HL-60/S4 (cell line): ENCODE measurements around the gene RALB.

Experiments
- in situ Hi-C: fragments of 300-500 bp; cut with MboI; formaldehyde crosslinking; loops from 2 replicates; pipeline ENCODE4 v1.14.3; 2022; ENCODE audit warnings: low sequenced_read_pairs

RALB gene

DNA sequence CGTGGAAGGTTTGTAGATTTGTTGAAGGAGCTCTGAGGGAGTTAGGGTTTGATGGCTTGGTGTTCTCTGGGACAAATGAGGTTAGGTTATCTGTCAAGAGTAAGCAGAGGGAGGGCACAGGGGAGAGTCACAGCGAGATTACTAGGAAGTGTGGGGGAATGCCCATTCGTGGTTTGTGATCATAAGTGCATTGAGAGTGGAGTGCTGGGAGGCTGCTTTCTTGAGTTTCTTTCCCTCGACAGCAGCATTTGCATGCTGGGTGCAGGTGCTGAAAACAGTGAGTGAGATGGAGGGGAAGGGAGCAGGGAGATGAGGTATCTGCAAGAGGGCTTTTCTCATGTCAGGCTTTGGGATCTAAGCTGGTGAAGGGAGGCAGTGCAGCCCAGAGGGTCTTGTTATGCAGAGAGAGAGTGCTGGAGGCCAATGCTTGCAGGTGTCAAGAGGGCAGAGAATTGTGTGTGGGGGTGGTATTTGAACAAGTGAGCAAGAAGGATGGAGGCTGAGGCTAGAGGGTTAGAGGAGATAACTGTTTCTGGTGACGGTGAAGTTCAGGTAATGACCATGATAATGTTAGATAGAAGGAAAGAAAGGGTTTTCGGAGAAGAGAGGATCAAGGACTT is 8.8 kb downstream of the RALB start:
- in situ Hi-C loops = no loop called here

DNA sequence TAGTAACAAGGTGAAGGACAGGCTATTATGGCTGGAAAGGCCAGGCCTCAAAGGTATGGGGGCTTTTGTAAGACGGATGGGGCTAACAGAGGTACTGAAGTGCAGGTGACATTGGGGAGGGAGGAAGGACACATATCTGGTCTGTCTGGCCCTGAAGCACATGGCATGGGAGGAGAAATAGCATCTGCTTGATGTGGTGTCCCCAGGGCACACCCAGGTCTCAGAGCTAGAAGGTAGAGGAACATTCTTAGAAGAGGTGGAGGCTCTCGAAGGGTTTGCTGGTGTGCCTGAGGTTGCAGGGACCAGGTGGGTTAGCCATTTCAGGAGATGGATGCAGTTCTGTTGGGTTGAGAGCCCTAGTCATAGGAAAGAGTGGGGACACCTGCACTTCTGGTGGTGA is 9.5 kb downstream of the RALB start:
- in situ Hi-C loops = no loop called here

DNA sequence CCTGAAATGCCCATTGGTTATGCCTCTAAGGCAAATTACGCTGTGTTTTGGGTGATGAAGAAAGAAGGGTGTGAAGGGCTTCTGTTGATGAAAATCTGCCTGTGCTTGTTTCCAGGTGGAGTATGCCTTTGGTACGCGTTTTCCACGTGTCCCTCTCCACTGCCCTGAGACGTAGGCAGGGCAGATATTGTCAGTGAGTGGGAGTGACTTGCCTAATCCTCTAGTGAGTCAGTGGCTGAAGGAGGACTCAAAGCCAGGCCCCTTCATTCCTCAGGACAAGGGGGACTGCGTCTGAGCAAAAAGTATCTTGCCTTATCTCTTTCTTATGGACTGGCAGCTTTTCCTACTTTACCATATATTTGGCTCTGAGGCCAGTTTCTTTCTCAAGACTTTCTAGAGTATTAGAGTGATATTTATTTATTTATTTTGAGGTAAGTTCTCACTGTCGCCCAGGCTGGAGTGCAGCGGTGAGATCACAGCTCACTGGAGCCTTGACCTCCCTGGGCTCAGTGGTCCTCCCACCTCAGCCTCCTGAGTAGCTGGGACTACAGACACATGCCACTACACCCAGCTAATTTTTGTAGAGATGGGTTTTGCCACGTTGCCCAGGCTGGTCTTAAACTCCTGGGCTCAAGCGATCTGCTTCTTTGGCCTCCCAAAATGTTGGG is 10.2 kb downstream of the RALB start:
- in situ Hi-C loops = no loop called here

DNA sequence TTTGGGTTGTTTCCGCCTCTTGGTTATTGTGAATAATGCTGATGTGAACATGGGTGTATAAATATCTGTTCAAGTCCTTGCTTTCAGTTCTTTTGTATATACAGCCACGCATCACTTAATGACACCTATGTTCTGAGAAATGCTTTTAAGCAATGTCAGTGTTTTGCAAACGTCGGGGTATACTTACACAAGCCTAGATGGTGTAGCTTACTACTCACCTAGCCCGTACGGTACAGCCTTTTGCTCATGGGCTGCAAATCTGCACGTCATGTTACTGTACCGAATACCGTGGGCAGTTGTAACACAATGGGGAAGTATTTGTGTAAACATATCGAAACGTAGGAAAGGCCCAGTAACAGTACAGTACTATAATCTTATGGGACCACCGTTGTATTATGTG is 12.4 kb downstream of the RALB start:
- in situ Hi-C loops = no loop called here

DNA sequence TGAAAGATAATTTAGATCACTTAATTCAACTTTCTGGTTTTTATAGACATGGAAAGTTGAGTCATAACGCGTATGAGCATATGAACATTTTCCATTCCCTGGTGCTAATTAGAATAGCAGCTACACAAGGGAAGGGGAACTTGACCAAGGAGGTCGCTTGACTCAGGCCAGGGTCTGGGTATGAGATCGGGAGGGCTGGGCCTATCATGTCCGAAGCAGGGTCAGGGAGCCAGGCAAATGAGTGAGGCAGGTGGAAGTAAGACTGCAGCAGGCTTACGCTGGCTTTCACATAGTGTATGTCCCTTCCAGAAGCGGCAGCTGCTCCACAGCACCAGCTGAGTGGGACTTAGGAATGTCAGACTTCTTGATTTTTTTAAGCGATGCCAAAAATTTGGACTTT is 14.7 kb downstream of the RALB start:
- in situ Hi-C loops = no loop called here

DNA sequence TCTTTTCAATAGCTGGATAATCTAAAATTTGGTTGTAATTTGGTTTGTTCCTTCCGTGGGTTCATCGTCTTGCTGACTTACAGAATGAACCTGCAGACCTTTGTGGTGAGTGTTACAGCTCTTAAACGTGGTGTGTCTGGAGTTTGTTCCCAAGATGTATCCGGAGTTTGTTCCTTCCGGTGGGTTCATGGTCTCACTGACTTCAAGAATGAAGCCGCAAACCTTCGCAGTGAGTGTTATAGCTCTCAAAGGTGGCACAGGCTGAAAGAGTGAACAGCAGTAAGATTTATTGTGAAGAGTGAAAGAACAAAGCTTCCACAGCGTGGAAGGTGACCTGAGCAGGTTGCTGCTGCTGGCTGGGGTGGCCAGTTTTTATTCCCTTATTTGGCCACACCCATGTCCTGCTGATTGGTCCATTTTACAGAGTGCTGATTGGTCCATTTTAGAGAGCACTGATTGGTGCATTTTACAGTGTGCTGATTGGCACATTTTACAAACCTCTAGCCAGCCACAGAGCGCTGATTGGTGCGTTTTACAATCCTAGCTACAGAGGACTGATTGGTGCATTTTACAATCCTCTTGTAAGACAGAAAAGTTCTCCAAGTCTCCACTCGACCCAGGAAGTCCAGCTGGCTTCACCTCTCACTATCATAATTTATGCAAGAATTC is 16.6 kb downstream of the RALB start:
- in situ Hi-C loops = no loop called here

DNA sequence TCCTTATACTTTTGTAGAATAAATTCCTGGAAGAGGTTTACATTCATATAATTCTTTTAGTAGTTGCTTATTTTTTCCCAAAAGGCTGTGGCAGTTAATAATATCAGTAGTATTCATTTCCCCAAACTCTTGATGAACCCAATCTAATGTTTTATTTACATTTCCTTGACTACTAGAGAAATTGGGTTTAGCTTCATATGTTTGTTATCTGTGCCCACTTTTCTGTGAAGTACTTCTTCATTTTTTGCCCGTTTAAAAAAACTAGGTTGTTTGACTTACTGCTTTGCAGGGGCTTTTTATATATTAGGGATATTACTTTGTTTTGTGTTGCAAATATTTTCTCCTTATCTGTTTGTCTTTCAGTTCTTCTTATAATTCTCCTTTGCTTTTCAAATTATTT is 17.2 kb downstream of the RALB start:
- in situ Hi-C loops = no loop called here

DNA sequence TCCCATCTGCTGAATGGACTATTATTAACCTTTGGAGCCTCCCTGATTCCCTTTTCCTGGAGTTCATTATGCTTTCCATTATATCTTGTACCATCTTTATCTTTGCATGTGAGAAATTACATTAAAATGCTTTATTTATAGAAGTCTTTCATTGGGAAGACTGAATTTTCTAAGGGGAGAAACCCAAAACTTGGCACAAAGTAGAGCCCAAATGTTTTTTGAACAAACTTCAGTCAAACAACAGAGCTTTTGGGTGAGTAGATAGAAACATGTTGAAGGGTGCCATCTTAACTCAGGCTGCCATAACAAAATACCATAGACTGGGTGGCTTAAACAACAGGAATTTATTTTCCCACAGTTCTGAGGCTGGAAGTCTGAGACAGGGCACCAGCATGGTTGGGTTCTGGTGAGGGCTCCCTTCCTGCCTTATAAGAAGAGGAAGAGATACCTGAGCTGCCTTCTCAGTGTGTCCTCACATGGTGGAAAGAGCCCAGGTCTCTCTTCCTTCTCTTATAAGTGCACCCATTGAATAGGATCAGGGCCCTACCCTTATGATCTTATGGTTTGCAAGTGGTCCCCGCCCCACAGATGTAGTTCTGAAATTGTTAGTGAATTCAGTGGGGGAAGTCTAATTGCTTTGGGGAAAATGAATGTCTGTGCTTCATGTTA is 19.2 kb downstream of the RALB start:
- in situ Hi-C loops = no loop called here

DNA sequence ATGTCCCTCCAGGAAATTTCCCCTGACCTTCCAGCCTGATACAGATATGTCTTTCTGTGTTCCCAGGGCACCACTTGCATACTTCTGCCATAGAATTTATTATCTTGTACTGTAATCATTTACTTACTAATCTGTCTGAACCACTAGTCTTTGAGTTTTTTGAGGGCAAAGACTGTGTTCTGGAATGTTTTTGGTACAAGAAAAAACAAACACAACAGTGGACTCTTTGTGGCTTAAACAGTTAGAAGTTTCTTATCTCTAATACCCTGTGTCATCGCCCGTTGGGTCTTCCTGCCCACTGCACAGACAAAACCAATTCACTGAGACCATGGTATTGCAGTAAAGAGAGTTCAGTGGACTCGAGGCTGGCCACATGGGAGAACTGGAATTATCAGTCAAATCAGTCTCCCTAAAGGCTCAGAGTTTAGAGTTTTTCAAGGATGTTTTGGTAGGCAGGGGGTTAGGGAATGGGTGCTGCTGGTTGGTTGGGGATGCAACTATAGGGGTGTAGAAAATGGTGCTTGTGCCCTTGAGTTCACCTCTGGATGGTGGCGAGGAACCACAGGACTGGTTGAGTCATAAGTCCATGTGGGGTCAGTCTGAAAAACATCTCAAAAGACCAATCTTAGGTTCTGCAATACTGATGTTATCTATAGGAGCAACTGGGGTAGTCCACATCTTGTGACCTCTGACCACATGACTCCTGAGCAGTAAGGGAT is 20.3 kb downstream of the RALB start:
- in situ Hi-C loops = no loop called here

DNA sequence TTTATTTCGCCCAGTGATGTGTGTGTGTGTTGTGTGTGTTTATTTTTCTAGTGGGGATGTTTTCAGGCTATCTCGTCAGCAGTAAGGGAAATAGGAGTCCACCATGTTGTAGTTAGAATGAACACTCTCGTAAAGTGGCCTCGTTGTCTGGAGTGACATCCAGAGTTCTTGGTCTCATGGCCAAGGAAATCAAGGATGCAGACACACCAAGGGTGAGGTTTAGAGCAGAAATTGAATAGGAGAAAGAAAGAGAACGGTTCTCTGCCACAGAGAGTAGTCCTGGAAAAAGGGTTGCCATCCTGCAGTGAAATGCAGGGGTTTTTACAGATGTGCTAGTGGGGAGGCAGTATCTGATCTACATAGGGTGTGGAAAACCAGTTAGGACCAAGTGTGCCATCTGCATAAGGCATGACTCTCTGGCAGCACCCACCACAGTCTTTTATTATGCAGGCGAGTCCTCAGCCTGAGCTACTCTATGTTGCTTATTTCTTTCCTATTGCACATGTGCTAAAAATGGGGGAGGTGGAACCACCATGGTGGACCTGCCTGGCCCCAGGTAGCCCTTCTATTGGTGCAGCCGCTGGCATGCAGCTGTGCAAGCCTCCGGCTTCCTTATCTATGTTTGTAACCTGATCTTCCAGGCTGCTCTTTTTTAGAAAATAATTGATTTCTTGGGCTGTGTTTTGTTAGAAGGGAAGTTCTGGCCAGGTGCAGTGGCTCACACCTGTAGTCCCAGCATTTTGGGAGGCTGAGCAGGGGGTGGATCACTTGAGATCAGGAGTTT is 23.2 kb downstream of the RALB start:
- in situ Hi-C loops = no loop called here

DNA sequence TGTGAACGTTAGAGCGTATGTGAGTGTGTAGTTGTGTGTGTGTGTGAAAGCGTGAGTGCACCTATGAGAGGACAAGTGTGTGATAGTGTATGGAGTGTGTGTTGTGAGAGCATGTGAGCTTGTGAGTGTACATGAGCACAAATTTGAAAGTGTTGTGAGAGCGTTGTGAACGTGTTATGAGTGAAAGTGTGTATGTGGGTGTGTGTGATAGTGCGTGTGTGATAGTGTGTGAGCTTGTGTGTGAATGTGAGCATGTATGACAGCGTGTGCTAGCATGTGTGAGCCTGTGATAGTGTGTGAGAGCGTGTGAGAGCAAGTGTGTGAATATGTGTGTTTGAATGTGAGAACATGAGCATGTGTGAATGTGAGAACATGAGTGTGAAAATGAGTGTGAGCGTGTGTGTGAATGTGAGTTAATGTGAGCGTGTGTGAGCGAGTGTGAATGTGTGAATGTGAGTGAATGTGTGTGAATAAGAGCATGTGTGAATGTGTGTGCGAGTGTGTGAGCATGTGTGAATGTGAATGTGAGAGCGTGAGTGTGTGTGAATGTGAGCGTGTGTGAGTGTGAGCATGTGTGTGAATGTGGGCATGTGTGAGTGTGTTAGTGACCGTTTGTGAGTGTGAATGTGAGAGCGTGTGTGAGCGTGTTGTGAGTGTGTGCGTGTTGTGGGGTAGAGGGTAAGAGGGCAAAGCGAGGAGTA is 25.0 kb downstream of the RALB start:
- in situ Hi-C loops = no loop called here

DNA sequence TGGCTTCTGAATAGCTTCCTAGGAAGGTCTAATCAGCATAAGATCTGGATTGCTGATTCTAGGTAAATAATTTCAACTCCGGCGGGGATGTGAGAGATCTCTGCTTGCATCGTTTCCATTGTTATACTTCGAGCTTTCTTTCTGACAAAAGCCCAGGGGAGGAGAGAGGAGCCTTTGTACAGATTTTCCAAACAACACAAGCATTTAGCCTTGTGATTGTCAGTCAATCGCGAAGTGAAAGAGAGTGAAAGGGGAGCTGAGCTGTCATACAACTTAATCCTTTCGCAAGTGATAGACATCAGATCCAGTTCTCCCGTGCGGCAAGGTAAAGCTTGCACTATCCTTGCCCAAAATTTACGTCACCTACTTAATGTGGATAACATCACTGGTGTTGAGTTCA is 26.2 kb downstream of the RALB start:
- in situ Hi-C loops = no loop called here

DNA sequence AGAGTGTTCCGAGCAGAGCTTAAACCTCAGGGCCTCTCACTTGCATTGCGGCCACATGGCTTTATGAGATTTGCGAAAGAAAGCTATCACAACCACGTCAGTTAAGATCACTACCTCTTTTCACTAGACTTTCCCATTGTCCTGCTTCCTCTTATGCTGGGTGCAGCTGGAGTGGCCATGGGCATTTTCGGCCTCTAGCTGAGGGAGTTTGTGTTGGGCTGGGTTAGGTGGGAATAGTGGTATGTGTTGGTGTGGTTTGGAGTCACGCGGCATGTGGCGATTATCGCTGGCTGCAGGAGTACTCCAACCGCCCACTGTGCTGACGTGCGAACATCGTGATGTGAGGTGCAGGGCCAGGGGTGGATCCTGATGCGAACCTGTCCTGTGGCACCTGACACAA is 27.1 kb downstream of the RALB start:
- in situ Hi-C loops = no loop called here

DNA sequence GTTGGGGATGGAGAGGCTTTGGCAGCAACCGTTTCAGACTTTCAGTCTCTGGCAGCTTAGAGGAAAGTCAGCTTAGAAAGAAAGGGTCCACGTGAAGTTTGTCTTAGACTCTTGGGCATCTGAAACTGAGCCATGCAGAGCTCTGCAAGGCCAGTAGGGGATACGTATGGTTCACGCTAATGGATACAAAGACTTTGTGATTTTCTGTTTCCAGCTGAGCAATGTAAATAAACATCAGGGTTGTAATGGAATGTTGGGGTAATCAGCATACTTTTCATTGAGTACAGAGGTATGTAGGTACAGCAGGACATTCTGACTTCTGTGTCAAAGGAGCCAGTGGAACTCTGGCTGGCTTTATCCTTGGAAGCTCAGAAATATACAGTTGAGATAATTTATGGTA is 31.0 kb downstream of the RALB start:
- in situ Hi-C loops = no loop called here

DNA sequence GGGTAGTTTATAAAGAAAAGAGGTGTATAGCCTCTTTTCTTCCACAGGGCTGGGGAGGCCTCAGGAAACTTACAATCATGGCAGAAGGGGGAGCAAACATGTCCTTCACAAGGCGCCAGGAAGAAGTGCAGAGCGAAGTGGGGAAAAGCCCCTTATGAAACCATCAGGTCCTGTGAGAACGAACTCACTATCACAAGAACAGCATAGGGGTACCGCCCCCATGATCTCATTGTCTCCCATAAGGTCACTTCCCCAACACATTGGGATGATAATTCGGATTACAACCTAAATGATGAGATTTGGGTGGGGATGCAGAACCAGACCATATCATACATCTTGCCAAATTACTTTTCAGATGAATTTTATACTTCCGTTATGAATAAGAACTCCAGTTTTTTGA is 32.4 kb downstream of the RALB start:
- in situ Hi-C loops = no loop called here

DNA sequence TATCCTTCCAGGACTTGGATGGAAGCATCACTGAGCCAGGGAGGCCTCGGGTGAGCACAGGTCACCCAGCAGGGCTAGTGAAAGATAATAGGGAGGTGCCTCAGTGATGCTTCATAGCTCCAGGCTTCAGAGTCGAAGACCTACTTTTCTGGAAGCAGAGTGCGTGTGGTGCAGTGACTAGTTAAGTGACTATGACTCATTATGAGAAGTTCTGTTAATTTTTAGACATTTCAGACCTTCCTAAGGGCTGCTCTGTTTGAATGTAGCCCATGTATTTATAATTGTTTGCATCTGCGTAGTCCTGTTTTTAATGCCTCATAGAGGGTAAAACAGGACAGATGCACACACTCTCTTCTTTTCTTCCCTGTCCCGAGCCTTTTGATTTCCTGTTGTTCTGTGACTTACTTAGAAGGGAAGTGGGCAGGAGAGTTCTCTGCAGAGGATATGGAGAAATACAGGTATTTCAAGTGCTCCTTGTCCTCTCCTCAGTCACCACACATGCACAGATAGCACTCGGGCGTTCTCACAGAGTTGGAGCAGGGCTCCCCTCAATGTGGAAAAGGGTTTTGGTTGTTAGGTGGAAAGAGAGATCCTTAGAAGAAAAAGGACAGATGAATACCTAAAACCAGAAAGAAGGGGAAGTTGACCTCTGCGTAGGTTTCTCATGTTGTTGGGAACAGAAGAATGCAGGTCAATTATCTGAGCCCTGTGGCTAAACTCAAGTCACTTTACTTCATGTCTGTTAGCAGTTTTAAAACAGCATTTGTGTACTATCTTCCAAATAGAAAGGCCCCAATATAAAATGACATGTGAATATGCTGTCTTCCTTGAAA is 34.7 kb downstream of the RALB start:
- in situ Hi-C loops = no loop called here

DNA sequence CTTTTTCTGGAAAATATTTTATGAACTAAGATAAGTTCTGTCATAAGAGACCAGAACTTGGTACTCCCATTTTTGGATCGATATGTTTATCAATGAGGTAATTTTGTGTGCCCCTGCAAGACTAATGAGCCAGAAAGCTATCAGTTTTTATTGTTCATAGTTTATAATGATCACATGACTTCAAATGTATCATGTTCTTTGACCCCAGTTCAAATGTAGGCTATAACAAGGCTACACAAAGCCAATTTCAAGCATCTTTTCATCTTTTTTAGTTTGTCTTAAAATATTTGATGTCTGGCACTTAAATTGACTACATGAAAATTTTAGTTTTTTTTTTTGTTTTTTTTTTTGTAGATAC is 35.3 kb downstream of the RALB start:
- in situ Hi-C loops = no loop called here

DNA sequence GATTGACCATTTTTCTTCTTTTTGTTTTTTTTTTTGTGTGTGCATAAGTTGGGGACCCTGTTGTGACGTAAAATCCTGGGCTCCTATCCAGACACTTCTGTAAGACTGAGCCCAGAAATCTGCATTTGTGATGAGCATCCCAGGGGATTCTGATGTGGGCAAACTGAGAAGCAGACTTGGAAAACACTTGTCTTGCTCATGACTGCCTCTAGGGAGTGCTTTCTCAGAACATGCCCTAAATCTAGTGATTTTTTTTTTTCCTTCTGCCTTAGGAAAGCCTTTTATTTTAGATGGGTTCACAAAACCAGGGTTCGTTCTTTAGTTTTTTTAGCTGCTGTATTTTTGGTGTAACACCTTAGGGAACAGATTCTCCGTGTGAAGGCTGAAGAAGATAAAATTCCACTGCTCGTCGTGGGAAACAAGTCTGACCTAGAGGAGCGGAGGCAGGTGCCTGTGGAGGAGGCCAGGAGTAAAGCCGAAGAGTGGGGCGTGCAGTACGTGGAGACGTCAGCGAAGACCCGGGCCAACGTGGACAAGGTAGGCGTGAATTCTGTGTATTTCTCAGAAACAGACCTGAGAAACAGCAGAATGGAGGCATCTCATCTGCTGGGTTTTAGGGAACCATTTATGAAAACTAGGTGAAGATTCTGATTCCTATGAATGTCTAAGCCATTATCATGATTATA is 36.7 kb downstream of the RALB start:
- in situ Hi-C loops = no loop called here

DNA sequence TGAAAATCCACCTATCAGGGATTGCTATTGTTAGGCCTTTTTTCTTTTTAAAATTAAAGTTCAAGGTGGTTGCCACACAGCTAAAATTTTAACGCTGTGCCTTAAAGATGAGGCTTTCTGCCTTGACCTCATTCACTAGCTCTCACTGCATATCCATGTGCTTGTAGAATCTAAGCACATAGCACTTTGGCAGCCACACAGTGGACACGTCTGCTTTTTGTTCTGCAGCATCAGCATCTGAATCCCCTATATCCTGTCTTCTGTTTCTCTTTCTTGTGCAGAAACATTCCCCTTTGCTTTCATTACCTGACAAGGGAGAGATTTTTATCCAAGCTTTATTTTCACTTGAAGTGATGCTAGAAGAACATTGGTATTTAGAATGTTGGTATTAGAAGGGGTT is 38.1 kb downstream of the RALB start:
- in situ Hi-C loops = no loop called here
